K562 treated with DMSO at 1 percent for 48 hours (cell line): ENCODE results near the gene SENP1. TPM values are rescaled to one million over a fixed set of nuclear protein-coding genes. Genes with fewer than 3 reads are reported as not detected.

ENCODE experiments used
- total RNA-seq: library from RNA; unstranded; fragments of 300-600 nt; gene quantifications from 2 replicates; pipeline ENCODE4 v1.2.3, GENCODE V29; 2022; ENCODE audit warnings: low replicate concordance; ENCODE audit errors: extremely low read depth

Gene SENP1
- total RNA-seq = not detected in 2 replicates

DNA sequence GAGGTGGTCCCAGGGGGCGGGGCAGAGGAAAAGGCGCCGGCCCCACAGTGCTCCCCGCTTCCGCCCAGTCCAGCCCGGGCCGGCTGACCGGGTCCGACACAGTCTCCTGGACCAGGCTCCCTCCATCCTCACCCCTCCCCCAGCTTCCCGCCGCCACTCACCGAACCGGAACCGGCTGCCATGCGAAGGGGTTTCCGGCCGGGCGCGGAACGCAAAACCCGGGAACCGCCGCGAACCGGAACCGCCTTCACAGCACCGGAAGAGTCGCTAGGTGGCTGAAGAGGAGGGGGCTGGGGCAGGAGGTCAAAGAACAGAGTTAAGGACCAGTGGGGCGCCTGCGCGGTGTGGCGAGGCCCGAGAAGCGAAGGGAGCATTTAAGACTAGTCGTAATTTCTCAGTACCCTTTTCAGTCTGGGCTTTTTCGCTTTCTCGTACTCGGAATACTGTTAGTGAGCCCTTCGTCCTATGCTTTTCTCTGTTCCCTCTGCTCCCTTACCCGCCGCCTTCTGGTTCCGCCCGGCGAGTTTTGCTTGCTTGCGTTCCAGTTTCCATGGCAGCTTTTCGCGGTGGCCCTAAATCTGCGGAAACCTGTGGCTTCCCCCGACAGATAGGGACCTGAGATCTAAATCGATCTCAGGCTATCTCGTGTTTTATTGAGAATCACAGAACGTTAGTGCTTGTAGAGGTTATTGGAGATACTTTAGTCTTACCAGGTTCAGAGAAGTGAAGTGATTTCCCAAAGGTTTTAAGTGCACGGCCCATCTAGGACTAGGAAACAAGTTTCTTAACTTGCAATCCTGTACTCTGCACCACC is at the start of gene SENP1:
Gene SENP1 (minus strand): TSS at position 213 of the 814 bp plus-strand sequence. CDS start 4,607 bp downstream, outside the sequence.

DNA sequence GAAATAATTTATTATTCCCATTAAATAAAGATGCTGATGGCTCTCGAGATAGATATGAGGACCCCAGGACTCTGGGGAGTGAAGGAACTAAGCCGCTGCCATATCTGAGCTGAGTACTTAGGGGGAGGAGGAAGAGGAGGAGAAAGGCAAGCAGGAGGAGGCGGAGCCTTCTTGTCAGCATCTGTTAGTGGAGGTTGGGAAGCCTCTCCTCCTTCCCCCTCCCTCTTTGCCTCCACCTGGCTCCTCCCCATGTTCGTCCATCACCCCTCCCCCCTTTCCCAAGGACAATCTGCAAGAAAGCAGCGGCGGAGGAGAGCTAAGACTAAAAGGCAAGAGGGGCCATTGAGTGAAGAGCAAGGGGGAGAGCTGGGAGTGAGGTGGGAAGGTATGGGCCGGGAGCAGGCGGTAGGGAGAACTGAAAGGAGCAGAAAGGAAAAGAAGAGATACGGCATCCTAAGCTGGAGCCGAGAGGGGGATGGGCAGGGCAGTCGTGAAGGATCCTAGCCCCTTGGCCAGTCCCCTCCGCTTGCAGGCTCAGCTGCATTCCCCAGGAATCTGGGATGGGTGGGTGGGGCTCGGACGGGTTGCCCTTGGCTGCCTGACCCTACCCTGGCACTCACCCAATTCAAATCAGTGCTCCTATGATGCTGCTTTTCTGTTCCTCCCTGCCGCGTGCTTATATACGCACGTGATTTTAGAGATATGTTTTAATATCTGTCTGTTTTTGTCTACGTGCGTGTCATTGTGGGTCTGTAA is 13.4 kb upstream of the SENP1 start, which contains the start of gene PFKM:
Gene PFKM (plus strand): TSS at position 287 of the 756 bp plus-strand sequence. CDS start 3,411 bp downstream, outside the sequence.

GRCh38 chr12:48004053-48004941 is 101.6 kb downstream of the SENP1 start, which contains the start of gene COL2A1:
TSS of gene COL2A1 (minus strand) at chr12:48004476. CDS start at chr12:48004321, 155 bp downstream.

Other genes starting within 250 kb of the SENP1 start
- gene VDR, start 201.1 kb downstream of the SENP1 start, total RNA-seq = not detected in 2 replicates
- not detected in 2 replicates for gene TMEM106C, start 142.5 kb downstream of the SENP1 start, total RNA-seq
- gene COL2A1, start 101.6 kb downstream of the SENP1 start, total RNA-seq = not detected in 2 replicates
- gene PFKM, start 13.3 kb upstream of the SENP1 start, total RNA-seq = not detected in 2 replicates
- not detected in 2 replicates for gene ASB8, start 51.4 kb upstream of the SENP1 start, total RNA-seq
- gene CCDC184, start 77.6 kb upstream of the SENP1 start, total RNA-seq = not detected in 2 replicates
- gene OR10AD1, start 97.2 kb upstream of the SENP1 start, total RNA-seq = not detected in 2 replicates
- gene ZNF641, start 244.8 kb upstream of the SENP1 start, total RNA-seq = not detected in 2 replicates